H1 (cell line): Measurements from ENCODE around the gene ARID4B. TPM values are rescaled to one million over a fixed set of nuclear protein-coding genes. Genes with fewer than 3 reads are reported as not detected.

Experiments used
- ATF3 ChIP-seq: IDR thresholded peaks from 2 replicates; pipeline ENCODE4 v1.6.1; 2011; ENCODE audit warnings: low read depth, mild to moderate bottlenecking, low read length; ENCODE audit not compliant: insufficient read depth
- CBX8 ChIP-seq: fragments of 300-800, 300-1000 bp; sonication (generic); IDR thresholded peaks from 2 replicates; pipeline ENCODE4 v1.7.1; 2016; ENCODE audit warnings: low read depth, low read length, borderline replicate concordance
- CEBPB ChIP-seq: IDR thresholded peaks from 2 replicates; pipeline ENCODE4 v1.6.1; 2012; ENCODE audit warnings: low read depth, low read length
- JUN ChIP-seq: IDR thresholded peaks from 2 replicates; pipeline ENCODE4 v1.6.1; 2011; ENCODE audit warnings: low read depth, mild to moderate bottlenecking, improper control_type of control experiment, low read length
- NANOG ChIP-seq: IDR thresholded peaks from 2 replicates; pipeline ENCODE4 v1.6.1; 2011; ENCODE audit warnings: low read length, low read depth, mild to moderate bottlenecking, inconsistent platforms; ENCODE audit not compliant: insufficient read depth, poor library complexity, severe bottlenecking
- POLR2A ChIP-seq, 2 experiments: IDR thresholded peaks; 1 replicate in 1 of 2; 2 replicates in 1 of 2; pipeline ENCODE4 v1.6.1; 2011; ENCODE audit warnings: low read depth in 2 of 2, low read length in 2 of 2, mild to moderate bottlenecking in 2 of 2; ENCODE audit errors: control extremely low read depth in 1 of 2
- SIX5 ChIP-seq: IDR thresholded peaks from 2 replicates; pipeline ENCODE4 v1.6.1; 2011; ENCODE audit warnings: mild to moderate bottlenecking, low read depth, low read length
- SP4 ChIP-seq: IDR thresholded peaks from 2 replicates; pipeline ENCODE4 v1.6.1; 2012; ENCODE audit warnings: low read length, inconsistent platforms
- polyA plus RNA-seq, 7 experiments: library from polyadenylated mRNA; depleted of rRNA in 3 of 7; stranded (reverse) in 5 of 7; unstranded in 2 of 7; fragments of >200 nt in 5 of 7; fragments of 200-250 nt in 2 of 7; gene quantifications; 1 replicate in 5 of 7; 2 replicates in 1 of 7; 4 replicates in 1 of 7; pipeline versions ENCODE4 v1.2.1 to v1.2.3, GENCODE V29; 2011 to 2013; ENCODE audit warnings: missing spikeins in 2 of 7, mixed read lengths in 2 of 7
- total RNA-seq: library from RNA; stranded (reverse); fragmentation: NEBNext Ultra II Directional; extraction: Animal tissue kit (Norgen Biotek cat#: 25700); gene quantifications from 2 replicates; pipeline ENCODE4 v1.2.1, GENCODE V29; 2021

The ARID4B gene
- total and polyA plus RNA-seq, 2 of the 8 experiments (the other 6 are each of a cell fraction or from before 2014, with no cell fraction given) = 5.1 to 28.8 TPM

DNA sequence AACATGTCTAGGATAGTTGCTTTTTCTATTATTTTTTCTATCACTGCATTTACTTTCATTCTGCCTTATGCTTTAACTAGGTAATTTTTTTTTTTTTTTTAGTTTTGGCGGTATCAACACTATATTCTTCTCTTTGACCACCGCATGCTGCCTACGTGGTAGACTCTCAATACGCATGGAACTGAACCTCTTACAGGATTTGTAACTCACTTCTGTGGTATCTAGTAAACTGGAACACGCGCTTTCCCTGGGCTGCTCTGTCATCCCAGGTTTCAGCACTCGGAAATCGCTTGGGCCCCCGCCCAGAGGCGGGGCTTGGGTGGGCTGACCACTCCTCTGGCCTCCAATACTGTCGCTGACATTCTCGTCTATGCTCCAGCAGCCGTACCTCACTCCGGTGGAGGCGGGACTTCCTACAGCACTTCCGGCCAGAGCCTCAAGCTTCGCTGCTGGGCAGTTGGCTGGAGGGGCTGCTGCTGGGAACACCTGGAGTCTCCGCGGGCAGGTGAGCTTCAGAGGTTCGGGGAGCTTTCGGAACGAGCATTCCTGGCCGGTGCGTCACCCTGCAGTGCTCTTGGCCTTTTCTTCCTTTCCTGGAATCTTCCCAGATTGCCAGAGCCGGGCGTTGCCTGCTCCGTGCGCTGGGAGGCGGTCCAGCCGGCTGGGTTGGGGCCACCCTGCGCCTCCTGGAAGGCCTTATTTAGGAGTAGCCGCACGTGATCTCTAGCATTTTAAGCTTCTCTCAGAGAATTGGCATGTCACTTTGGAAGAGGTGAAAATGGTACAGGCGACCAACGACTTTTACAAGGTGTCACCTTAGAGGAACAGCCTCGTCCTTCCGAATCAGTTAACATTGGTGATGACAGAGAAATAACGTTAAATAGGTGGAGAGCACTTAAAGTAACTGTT is 39.3 kb upstream of the ARID4B start, which contains the start of gene TBCE (continued):
- TF ChIP-seq ATF3 = 0 out of 2 replicates have a peak, but pooled peaks have one; percentile 24
- peak; percentile 89 to 98 for TF ChIP-seq POLR2A (IDR thresholded peaks at IDR 0.05; ENCODE audit: control extremely low read depth in 1 of 2, low read depth in 2 of 2, low read length in 2 of 2)
- peak; percentile 37; the same call in 1 of the 2 replicates for TF ChIP-seq JUN
- no peak for TF ChIP-seq NANOG
- peak; percentile 85; the same call in 1 of the 2 replicates for TF ChIP-seq SP4
- TF ChIP-seq SIX5 = no peak
- no peak for TF ChIP-seq CEBPB
- no peak for TF ChIP-seq CBX8
- TF ChIP-seq, all 59 proteins: peak for 24
